SK-N-MC (cell line): ENCODE measurements around the gene DAD1.
"Not testable (repeated sequence)": the region's sequence is repeated elsewhere in the genome, so short reads cannot be mapped to it uniquely, and the experiment has no call there.

Source experiments
- EZH2 ChIP-seq: fragments of 200-600 bp; sonication (generic); IDR thresholded peaks from one replicate; pipeline ENCODE4 v1.6.1; 2017; ENCODE audit warnings: antibody characterized with exemption
- POLR2AphosphoS5 ChIP-seq: IDR thresholded peaks from 2 replicates; pipeline ENCODE4 v1.6.1; 2012; ENCODE audit warnings: mild to moderate bottlenecking, low read depth, low read length, borderline replicate concordance

GRCh38 chr14:22587677-22588422, 1.2 kb downstream of the DAD1 start:
- TF ChIP-seq POLR2AphosphoS5, EZH2: not testable (repeated sequence)
